Smooth muscle cell (in vitro differentiated cells): ENCODE results near the gene TTLL6. TPM values are rescaled to one million over a fixed set of nuclear protein-coding genes. Genes with fewer than 3 reads are reported as not detected.

Experiments
- DNase-seq: peaks from one replicate; lab custom pipeline; 2025; ENCODE audit not compliant: unreplicated experiment; lab: John Stamatoyannopoulos, UW
- H2AFZ ChIP-seq: fragments of 200-600 bp; sonication (generic); 2 replicates; pipeline ENCODE4 v1.6.0; 2016; ENCODE audit warnings: antibody characterized with exemption, low read depth, mild to moderate bottlenecking
- H3F3A ChIP-seq: fragments of 200-600 bp; sonication (generic); 2 replicates; pipeline ENCODE4 v1.6.0; 2017; ENCODE audit warnings: antibody characterized with exemption, low read depth
- H3K27ac ChIP-seq: fragments of 200-600 bp; sonication (generic); 2 replicates; pipeline ENCODE4 v1.5.1; 2016; ENCODE audit warnings: low read depth, mild to moderate bottlenecking
- H3K27me3 ChIP-seq: fragments of 200-600 bp; sonication (generic); 2 replicates; pipeline ENCODE4 v1.6.1; 2016; ENCODE audit warnings: low read depth, mild to moderate bottlenecking
- H3K36me3 ChIP-seq: fragments of 200-600 bp; sonication (generic); 2 replicates; pipeline ENCODE4 v1.5.1; 2016; ENCODE audit warnings: low read depth
- H3K4me1 ChIP-seq: fragments of 200-600 bp; sonication (generic); 2 replicates; pipeline ENCODE4 v1.5.1; 2016; ENCODE audit warnings: low read depth
- H3K4me2 ChIP-seq: fragments of 200-600 bp; sonication (generic); 2 replicates; pipeline ENCODE4 v1.6.0; 2016; ENCODE audit warnings: mild to moderate bottlenecking
- H3K4me3 ChIP-seq: fragments of 200-600 bp; sonication (generic); 2 replicates; pipeline ENCODE4 v1.5.1; 2016; ENCODE audit warnings: mild to moderate bottlenecking
- H3K79me2 ChIP-seq: fragments of 200-600 bp; sonication (generic); 2 replicates; pipeline ENCODE4 v1.6.0; 2016; ENCODE audit warnings: low read depth, mild to moderate bottlenecking
- H3K9ac ChIP-seq: fragments of 200-600 bp; sonication (generic); 2 replicates; pipeline ENCODE4 v1.6.0; 2016; ENCODE audit warnings: low read depth
- H3K9me3 ChIP-seq: fragments of 200-600 bp; sonication (generic); replicated peaks from 2 replicates; pipeline ENCODE4 v1.5.1; 2016; ENCODE audit warnings: low read depth
- H4K20me1 ChIP-seq: fragments of 200-600 bp; sonication (generic); 2 replicates; pipeline ENCODE4 v1.6.0; 2016; ENCODE audit warnings: low read depth
- CTCF ChIP-seq: fragments of 200-600 bp; sonication (generic); IDR thresholded peaks from 2 replicates; pipeline ENCODE4 v1.5.1; 2017; ENCODE audit warnings: borderline replicate concordance, mild to moderate bottlenecking, antibody characterized with exemption; ENCODE audit not compliant: insufficient read depth, poor library complexity, severe bottlenecking
- WGBS: methylation state at CpG from one replicate; pipeline ENCODE4 v1.1.7; 2016; ENCODE audit warnings: low lambda C conversion rate; 5-methylcytosine and 5-hydroxymethylcytosine counted together
- polyA plus RNA-seq: library from polyadenylated mRNA; unstranded; fragments of >200 nt; fragmentation: Nextera tagmentation; extraction: Ambion mirVana; gene quantifications from 2 replicates; pipeline ENCODE4 v1.2.1, GENCODE V29; 2016
- total RNA-seq: library from RNA; depleted of rRNA; stranded (reverse); fragments of >200 nt; gene quantifications from 2 replicates; pipeline ENCODE4 v1.2.3, GENCODE V29; 2014

The TTLL6 gene
- total and polyA plus RNA-seq, 2 experiments from 2014 or later: 0.41 TPM; not detected in 1

DNA sequence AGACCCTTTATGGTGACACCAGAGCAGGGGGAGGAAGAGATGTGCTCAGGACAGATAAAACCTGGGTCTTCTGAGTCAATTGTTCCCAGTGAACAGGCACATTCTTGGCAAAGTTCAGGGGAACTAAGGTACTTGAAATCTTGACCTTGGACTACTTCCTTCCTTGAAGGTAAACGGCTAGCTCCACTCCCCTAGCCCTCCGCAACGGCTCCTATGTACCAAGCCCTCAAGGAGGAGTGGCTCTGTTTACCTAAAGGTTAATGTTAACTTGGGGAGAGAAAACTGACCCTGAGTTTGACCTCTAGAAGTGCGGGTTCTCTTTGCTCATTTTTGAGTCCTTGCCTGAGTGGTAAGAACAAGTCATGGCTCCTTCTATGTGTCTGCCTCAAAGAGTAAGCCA lies 7.8 kb downstream of the TTLL6 start:
- Histone ChIP-seq H3K4me3 (no peak overlapping the region), H3K4me2 (no peak overlapping the region), H4K20me1 (no peaks in the 10 kb centered on the region), H3K4me1 (no peaks in the 10 kb centered on the region), H3K79me2 (no peaks in the 10 kb centered on the region), H3K27ac (no peak overlapping the region), H3F3A (no peaks in the 10 kb centered on the region), H3K9ac (no peak overlapping the region), H2AFZ (no peak overlapping the region), H3K9me3 (no peaks in the 10 kb centered on the region), H3K36me3 (no peaks in the 10 kb centered on the region), H3K27me3 (peaks cover 8% of the 10 kb centered on the region)
- WGBS: 94% methylated on average over 4 of the region's 4 CpGs
- TF ChIP-seq CTCF: no peak
- DNase-seq: no peak

DNA sequence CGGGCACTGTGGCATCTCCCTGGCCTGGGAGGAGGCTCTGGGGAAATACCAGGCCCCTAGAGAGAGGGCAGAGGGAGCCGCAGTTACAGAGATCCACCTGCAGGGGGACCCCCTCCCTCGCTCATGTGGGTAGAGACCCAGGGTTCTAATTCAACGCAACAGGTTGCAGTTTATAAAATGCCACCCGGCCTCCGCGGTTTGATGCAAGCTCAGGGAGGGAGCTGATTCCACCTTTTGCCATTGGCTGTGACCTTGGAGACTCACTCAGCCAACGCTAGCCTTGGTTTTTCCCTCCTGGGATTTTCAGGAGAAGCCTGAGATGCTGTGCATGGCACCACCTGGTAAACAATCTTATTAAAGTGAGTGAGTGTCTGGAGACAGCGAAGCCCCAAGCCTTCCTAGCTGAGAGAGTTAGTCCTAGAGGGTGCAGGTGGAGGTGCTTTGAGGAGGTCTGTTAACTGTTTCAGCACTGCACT lies 12.1 kb downstream of the TTLL6 start:
- H3K9me3 ChIP-seq: no peaks in the 10 kb centered on the region
- no peak overlapping the region for H3K9ac ChIP-seq
- H2AFZ ChIP-seq: no peak overlapping the region
- WGBS: 9% methylated on average over 9 of the region's 9 CpGs
- H3K36me3 ChIP-seq: no peaks in the 10 kb centered on the region
- no peaks in the 10 kb centered on the region for H3F3A ChIP-seq
- no peaks in the 10 kb centered on the region for H3K79me2 ChIP-seq
- H3K4me3 ChIP-seq: no peak overlapping the region
- no peak overlapping the region for H3K27ac ChIP-seq
- H3K4me2 ChIP-seq: no peak overlapping the region
- DNase-seq: peak; percentile 27
- TF ChIP-seq CTCF: peak; percentile 94
- no peaks in the 10 kb centered on the region for H3K27me3 ChIP-seq
- no peaks in the 10 kb centered on the region for H4K20me1 ChIP-seq
- H3K4me1 ChIP-seq: no peaks in the 10 kb centered on the region

DNA sequence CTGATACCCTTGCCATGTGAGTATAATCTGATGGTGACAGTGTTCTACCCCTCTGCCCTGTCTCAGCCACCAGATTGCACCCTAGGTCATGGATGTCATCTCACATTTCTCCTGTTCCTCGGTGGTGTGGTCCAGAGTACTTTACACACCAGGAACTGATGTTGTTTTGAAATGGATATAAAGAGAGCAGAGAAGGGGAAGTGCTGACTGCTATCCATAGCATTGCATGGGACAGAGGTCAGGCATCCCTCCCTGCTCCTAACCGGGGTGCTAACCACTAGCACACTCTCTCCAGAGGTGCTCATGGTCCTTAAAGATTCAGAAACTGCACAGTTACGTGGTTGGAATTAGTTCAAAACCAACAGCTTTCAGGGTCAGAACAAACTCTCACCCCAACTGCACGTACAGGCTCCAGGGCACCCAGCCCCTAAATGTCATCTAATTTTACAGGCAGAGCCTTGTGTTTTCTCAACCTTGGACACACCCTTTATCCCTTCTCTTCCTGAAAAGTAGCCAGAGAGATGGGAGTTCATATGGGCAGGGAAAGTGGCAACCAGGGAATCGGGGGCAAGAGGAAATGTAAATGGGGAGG lies 16.3 kb downstream of the TTLL6 start:
- no peak for TF ChIP-seq CTCF
- no peaks in the 10 kb centered on the region for H4K20me1 ChIP-seq
- no peak overlapping the region for H3K9ac ChIP-seq
- no peak overlapping the region for H2AFZ ChIP-seq
- peaks cover 13% of the 10 kb centered on the region for H3F3A ChIP-seq
- H3K36me3 ChIP-seq: no peaks in the 10 kb centered on the region
- 78% methylated on average over 5 of the region's 5 CpGs for whole genome bisulfite sequencing
- no peak overlapping the region for H3K4me2 ChIP-seq
- H3K4me1 ChIP-seq: no peaks in the 10 kb centered on the region
- H3K4me3 ChIP-seq: no peak overlapping the region
- H3K27ac ChIP-seq: no peak overlapping the region
- H3K9me3 ChIP-seq: no peaks in the 10 kb centered on the region
- H3K79me2 ChIP-seq: no peaks in the 10 kb centered on the region
- no peaks in the 10 kb centered on the region for H3K27me3 ChIP-seq
- no peak for DNase-seq
